GM19328 (cell line): ENCODE measurements around the gene CCDC200.
"Not testable (repeated sequence)": the region's sequence is repeated elsewhere in the genome, so short reads cannot be mapped to it uniquely, and the experiment has no call there.

ENCODE experiments used
- ATAC-seq: cut with Tn5 transposase; IDR thresholded peaks from one replicate; pipeline ENCODE4 v1.9.1; 2021; ENCODE audit warnings: mild to moderate bottlenecking, moderate library complexity; ENCODE audit not compliant: unreplicated experiment

CCDC200 gene

DNA sequence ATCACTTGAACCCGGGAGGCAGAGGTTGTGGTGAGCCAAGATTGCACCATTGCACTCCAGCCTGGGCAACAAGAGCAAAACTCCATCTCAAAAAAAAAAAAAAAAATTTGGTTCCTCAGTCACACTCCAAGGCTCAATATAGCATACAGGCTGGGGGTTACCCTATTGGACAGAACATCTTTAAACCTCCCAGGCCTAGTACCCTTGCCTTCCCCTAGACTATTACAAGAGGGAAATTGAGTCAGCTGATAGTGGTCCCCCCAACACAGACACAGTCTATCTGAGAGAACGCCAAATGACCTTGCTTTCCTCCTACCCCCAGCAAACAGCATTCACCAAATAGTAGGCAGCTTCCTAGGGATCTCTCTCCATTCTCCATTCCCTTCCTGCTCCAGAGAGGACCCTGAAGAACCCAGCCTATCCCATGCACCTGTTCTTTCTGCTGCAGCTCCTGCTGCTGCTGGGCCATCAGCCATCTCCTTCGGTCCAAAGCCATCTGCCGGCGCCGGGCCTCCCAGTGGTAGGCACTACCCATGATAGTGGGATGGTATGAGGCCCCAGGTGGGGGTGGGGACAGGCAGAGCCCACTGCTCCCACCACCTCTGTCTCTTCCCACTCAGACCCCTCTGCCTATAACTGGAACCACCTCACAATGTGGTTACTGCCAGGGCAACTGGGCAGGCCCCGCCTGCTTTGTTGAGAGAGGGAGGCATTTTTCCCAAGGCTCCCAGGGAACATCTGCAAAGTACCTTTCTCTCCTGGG lies at the start of gene CCDC200:
TSS of gene CCDC200 (minus strand) at position 604 of the 763 bp plus-strand sequence. CDS start at position 535, 69 bp downstream.
- not testable (repeated sequence) for ATAC-seq

DNA sequence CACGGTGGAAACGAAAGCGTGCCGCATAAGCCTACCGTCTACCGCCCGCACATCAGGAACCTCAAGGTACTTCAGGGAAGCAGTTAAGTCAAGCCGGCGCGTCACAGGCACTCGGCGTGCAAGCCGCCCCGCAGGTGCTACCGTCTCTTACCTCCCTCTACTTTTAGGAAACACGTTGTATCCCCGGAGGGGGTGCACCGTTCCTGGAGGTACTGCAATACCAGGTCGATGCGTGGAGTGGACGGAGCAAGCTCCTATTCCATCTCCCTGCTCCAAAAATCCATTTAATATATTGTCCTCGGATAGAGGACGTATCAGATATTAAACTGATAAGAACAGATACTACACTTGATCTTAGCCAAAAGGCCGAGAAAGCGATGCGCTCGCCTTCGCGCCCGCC lies 44.5 kb upstream of the CCDC200 start:
- not testable (repeated sequence) for ATAC-seq

DNA sequence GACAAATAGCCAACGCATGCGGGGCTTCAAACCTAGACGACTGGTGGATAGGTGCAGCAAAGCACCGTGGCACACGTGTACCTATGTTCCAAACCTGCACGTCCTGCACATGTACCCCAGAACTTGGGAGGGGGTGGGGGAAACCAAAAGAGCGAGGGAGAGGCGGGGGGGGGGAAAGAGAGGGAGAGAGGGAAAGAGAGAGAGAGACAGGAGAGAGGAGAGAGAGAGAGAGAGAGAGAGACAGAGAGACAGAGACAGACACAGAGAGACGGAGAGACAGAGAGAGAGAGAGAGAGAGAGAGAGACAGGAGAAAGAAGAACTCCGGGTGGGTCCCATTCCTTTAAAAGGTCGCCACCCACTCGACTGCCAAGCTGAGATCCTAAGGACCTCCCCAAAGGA lies 44.1 kb upstream of the CCDC200 start:
- not testable (repeated sequence) for ATAC-seq

DNA sequence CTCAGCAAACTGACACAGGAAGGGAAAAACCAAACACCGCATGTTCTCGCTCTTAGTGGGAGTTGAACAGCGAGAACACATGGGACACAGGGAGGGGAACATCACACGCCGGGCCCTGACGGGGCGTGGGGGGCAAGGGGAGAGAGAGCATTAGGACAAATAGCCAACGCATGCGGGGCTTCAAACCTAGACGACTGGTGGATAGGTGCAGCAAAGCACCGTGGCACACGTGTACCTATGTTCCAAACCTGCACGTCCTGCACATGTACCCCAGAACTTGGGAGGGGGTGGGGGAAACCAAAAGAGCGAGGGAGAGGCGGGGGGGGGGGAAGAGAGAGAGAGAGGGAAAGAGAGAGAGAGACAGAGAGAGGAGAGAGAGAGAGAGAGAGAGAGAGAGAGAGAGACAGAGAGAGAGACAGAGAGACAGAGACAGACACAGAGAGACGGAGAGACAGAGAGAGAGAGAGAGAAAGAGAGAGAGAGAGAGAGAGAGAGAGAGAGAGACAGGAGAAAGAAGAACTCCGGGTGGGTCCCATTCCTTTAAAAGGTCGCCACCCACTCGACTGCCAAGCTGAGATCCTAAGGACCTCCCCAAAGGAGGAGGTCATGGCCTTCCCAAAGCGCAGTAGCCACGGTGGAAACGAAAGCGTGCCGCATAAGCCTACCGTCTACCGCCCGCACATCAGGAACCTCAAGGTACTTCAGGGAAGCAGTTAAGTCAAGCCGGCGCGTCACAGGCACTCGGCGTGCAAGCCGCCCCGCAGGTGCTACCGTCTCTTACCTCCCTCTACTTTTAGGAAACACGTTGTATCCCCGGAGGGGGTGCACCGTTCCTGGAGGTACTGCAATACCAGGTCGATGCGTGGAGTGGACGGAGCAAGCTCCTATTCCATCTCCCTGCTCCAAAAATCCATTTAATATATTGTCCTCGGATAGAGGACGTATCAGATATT lies 42.4 kb upstream of the CCDC200 start:
- not testable (repeated sequence) for ATAC-seq

DNA sequence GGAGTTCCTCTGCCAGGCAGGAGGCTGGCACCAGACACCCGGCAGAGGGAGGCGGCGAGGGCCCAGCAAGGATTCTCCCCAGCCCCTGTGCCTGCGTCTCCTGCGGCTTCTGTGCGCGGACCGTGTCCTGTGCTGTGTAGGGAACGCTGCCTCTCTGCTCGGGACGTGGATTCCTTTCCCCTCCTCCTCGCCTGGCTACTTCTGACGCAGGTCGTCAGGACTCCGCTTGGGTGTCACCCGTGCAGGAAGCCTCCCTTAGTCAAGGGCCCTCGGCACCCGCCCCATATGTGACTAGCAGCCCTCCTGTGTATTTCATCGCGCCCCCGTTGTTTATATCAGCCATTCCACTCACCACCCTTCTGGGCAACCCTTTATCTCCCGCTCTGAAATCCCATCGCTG lies 18.0 kb upstream of the CCDC200 start:
- ATAC-seq, result not testable (repeated sequence)

DNA sequence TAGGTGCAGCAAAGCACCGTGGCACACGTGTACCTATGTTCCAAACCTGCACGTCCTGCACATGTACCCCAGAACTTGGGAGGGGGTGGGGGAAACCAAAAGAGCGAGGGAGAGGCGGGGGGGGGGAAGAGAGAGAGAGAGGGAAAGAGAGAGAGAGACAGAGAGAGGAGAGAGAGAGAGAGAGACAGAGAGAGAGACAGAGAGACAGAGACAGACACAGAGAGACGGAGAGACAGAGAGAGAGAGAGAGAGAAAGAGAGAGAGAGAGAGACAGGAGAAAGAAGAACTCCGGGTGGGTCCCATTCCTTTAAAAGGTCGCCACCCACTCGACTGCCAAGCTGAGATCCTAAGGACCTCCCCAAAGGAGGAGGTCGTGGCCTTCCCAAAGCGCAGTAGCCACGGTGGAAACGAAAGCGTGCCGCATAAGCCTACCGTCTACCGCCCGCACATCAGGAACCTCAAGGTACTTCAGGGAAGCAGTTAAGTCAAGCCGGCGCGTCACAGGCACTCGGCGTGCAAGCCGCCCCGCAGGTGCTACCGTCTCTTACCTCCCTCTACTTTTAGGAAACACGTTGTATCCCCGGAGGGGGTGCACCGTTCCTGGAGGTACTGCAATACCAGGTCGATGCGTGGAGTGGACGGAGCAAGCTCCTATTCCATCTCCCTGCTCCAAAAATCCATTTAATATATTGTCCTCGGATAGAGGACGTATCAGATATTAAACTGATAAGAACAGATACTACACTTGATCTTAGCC lies 12.4 kb upstream of the CCDC200 start:
- ATAC-seq, result not testable (repeated sequence)

DNA sequence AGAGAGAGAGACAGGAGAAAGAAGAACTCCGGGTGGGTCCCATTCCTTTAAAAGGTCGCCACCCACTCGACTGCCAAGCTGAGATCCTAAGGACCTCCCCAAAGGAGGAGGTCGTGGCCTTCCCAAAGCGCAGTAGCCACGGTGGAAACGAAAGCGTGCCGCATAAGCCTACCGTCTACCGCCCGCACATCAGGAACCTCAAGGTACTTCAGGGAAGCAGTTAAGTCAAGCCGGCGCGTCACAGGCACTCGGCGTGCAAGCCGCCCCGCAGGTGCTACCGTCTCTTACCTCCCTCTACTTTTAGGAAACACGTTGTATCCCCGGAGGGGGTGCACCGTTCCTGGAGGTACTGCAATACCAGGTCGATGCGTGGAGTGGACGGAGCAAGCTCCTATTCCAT lies 11.2 kb upstream of the CCDC200 start:
- ATAC-seq, result not testable (repeated sequence)

DNA sequence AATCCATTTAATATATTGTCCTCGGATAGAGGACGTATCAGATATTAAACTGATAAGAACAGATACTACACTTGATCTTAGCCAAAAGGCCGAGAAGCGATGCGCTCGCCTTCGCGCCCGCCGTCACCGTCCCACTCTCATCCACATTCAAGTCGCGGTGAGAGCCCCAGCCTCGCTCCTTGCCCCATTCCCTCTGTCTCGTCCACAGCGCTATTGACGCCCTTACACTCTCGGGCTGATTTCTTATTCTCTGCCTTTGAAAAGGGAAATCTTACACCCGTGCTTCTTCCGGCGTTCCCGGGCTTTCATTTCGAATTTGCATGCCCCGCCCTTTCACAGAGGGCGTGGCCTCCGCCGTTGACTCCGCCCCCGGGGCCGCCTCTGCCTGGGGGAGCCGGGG lies 5.5 kb upstream of the CCDC200 start, which contains the start of gene RNU2-1:
TSS of gene RNU2-1 (minus strand) at position 101 of the 400 bp plus-strand sequence.
- not testable (repeated sequence) for ATAC-seq

DNA sequence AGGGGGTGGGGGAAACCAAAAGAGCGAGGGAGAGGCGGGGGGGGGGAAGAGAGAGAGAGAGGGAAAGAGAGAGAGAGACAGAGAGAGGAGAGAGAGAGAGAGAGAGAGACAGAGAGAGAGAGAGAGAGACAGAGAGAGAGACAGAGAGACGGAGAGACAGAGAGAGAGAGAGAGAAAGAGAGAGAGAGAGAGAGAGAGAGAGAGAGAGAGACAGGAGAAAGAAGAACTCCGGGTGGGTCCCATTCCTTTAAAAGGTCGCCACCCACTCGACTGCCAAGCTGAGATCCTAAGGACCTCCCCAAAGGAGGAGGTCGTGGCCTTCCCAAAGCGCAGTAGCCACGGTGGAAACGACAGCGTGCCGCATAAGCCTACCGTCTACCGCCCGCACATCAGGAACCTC lies 4.8 kb upstream of the CCDC200 start:
- not testable (repeated sequence) for ATAC-seq

DNA sequence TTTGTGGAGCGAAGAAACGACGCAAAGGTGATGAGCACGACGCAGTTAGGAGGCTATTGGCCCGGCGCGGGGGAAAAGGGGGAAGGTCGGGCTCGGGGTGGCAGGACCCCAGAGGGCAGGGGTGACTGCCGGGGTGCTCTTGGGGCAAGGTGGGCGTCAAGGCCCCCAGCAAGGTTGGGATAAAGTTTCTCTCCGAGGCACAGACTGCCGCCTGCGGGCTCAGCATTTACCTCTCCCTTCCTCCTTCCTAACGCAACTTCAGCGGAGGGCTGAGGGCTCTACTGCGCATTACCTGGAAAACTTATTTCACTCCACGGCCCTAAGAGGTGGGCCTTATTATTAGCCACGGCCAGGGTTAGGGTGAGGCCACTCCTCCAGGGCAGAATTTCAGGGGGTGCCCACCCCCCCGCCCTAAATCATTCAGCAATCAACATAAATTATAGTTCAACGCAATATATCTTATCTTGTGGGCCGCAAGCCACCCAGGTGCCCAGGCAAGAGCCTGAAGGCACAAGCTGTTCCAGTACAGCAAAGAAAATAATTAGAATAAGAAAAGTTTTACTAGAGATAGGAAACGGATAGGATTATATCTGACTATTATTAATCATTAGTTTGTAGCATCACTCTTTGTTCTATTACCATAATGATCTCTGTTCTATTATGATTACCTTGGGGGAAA lies 3.7 kb upstream of the CCDC200 start:
- not testable (repeated sequence) for ATAC-seq

DNA sequence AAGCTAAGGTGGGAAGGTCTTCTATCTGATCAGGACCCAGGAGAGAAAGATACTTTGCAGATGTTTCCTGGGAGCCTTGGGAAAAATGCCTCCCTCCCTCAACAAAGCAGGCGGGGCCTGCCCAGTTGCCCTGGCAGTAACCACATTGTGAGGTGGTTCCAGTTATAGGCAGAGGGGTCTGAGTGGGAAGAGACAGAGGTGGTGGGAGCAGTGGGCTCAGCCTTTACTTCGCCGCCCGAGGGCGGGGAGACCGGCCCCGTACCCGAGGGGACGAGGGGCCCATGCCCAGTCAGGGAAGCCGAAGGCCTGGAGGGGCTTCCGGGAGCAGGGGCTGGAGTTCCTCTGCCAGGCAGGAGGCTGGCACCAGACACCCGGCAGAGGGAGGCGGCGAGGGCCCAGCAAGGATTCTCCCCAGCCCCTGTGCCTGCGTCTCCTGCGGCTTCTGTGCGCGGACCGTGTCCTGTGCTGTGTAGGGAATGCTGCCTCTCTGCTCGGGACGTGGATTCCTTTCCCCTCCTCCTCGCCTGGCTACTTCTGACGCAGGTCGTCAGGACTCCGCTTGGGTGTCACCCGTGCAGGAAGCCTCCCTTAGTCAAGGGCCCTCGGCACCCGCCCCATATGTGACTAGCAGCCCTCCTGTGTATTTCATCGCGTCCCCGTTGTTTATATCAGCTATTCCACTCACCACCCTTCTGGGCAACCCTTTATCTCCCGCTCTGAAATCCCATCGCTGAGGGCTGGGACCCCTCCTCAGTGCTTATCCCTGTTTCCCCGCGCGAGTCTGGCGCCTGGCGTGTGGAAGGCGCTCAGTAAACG lies 3.0 kb upstream of the CCDC200 start:
- not testable (repeated sequence) for ATAC-seq

DNA sequence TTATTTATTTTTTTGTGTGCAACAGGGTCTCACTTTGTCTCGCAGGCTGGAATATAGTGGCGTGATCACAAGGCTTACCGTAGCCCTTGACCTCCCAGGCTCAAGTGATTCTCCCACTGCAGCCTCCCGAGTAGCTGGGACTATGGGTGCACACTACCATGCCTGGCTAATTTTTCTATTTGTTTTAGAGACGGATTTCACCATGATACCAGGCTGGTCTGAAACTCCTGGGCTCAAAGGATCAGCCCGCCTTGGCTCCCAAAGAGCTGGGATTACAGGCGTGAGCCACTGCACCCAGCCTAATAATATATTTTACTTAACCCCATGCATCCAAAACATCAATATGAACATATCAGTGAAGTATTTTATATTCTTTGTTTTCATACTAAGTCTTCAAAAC lies 2.0 kb downstream of the CCDC200 start:
- ATAC-seq, result no peak

DNA sequence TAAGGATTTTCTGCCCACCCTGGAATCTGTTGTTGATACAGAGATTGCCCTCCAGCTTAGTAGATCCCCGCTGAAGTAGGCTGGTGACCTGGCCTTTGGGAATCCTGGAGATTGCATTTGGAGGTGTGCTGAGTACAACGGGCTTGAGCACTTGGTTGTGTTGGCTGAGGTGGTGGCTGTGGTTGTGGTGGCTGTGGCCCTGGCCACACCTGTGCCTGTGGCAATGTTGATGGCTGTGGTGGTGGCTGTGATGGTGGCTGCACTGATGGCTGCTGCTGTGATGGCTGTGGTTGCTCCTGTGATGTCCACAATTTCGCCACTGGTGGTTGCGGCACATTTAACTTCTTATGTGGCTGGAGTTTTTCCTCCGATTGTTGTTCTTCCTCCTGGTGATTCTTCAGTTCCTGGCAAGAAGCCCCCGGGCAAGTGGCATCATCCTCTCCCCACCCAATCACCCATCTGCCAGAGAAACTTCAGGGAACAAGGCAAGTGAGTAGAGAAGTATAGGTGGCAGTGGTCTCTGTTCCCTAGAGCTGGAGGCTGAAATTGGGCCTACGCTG lies 4.2 kb downstream of the CCDC200 start:
- no peak for ATAC-seq

DNA sequence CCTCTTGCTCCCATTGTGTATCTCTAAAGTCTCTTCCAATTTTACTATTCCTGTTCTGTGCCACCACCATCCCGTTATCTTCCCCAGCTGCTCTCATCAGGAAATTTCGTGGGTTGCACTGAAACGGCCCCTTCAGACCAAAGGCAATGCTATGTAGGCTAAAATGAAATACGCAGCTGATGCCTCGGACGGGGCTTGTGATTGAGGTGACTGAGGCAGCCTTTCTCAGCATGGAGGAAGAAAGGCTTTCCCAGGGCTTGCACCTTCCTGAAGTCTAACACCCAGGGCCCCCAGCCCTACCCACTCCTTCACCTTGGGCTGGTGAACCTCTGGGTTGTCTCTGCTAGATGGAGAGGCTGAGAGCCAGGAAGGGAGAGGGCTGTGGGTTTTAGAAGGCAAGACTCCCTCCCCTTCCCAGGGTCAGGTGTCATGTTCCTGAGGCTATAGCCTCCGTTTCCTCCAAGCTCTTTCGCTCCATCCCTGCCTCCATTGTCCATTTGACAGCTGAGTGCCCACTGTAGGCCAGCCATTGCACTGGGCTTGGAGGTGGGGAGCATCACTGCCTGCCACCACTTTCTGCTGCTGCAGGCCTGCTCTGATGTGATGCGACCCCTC lies 7.8 kb downstream of the CCDC200 start:
- ATAC-seq, result no peak

DNA sequence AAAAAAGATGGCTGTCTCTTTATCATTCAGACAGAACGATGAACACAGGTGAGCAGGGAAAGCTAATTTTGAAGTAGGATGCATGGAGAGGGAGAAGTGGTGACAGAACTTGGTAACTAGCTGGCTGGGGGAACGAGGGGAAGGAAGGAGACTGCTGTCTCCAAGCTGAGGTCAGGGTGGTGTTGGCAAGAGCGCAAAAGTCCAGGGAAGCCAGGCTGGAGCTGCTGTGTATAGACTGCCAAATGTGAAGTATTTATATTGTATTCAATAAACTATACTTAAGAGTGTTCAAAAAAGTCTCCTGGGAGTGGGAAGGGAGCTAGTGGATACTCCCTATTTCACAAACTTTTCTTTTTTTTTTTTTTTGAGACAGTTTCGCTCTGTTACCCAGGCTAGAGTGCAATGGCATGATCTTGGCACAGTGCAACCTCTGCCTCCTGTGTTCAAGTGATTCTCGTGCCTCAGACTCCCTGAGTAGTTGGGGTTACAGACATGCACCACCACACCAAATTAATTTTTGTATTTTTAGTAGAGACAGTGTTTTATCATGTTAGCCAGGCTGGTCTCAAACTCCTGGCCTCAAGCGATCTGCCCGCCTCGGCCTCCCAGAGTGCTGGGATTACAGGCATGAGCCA lies 8.6 kb downstream of the CCDC200 start:
- ATAC-seq, result no peak

DNA sequence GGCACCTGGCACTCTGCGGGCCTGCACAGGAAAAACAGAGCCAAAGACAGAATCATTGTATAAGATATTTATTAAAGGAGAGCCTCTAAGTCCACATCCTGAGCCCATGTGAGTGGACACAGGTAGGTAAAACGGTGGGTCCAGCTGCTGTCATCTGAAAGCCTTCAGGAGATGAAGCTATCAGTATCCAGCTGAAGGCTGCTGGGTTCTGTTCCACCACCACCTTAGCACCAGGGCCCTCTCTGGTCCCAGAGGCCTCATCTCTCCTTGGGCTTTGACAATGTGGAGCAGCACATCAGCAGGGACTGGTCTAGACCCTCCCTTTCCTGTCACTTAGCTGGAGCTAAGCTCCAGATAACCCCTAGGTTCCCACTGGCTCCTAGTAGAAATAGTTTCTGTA lies 9.4 kb downstream of the CCDC200 start:
- no peak for ATAC-seq

DNA sequence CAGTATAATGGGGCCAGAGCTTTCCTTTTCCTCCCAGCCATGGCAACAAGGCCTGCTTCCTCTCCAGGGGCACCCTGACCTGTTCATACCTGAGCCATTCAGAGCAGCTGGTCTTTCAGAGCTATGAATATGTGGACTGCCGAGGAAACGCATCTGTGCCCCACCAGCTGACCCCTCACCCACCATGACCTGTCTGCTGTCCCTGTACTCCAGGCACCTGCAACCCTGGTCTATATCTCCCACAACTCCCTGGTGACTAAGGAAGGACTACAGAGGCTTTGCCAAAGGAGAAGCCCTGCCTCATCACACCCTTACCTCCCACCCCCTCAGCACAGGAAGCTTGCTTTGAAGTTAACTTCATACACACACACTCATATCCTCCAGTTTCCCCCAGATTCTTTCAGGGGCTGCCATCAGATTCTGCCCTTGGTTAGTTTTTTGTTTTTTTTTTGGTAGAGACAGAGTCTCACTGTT lies 10.8 kb downstream of the CCDC200 start:
- ATAC-seq, result no peak
